ENCODE measurements around the gene AIF1L.

AIF1L gene

GRCh38 chr9:131048820-131049219 is 47.5 kb upstream of the AIF1L start:
- Histone ChIP-seq H4K20me1 (ENCODE audit: insufficient read depth, low read length) (no peaks in the 10 kb centered on the region), H3K9ac (ENCODE audit: low read length) (no peak overlapping the region), H3K4me1 (ENCODE audit: low read length) (no peaks in the 10 kb centered on the region), H3K27ac (ENCODE audit: low read length) (no peak overlapping the region), H3K79me2 (ENCODE audit: low read length) (no peaks in the 10 kb centered on the region), H3K4me2 (ENCODE audit: low read depth, low read length) (no peak overlapping the region), H3K36me3 (replicated peaks; ENCODE audit: insufficient read depth, low read length) (no peaks in the 10 kb centered on the region), H3K27me3 (replicated peaks; ENCODE audit: insufficient read depth, low read length) (peaks cover 55% of the 10 kb centered on the region), H2AFZ (ENCODE audit: low read length) (no peak overlapping the region), H3K9me3 (replicated peaks; ENCODE audit: insufficient read depth, low read length) (no peaks in the 10 kb centered on the region), H3K9me2 (replicated peaks; ENCODE audit: insufficient read depth, low read length) (no peaks in the 10 kb centered on the region), H3F3A (ENCODE audit: insufficient read depth, low read length) (no peaks in the 10 kb centered on the region), H3K4me3 (ENCODE audit: low read length) (no peak overlapping the region)
- no peak for DNase-seq
- TF ChIP-seq EZH2phosphoT487 (IDR thresholded peaks at IDR 0.05; ENCODE audit: low read length), result no peak
- no peak for TF ChIP-seq CTCF (IDR thresholded peaks at IDR 0.05; ENCODE audit: low read length)
- no peak for TF ChIP-seq EZH2 (optimal IDR thresholded peaks at IDR 0.05; ENCODE audit: low read depth, low read length)

GRCh38 chr9:131049829-131050715 is 46.3 kb upstream of the AIF1L start:
- Histone ChIP-seq H3K36me3 (replicated peaks; ENCODE audit: insufficient read depth, low read length) (no peaks in the 10 kb centered on the region), H3K9me2 (replicated peaks; ENCODE audit: insufficient read depth, low read length) (no peaks in the 10 kb centered on the region), H4K20me1 (ENCODE audit: insufficient read depth, low read length) (no peaks in the 10 kb centered on the region), H3K27me3 (replicated peaks; ENCODE audit: insufficient read depth, low read length) (peaks cover 67% of the 10 kb centered on the region), H3K27ac (ENCODE audit: low read length) (no peak overlapping the region), H2AFZ (ENCODE audit: low read length) (no peak overlapping the region), H3F3A (ENCODE audit: insufficient read depth, low read length) (no peaks in the 10 kb centered on the region), H3K9me3 (replicated peaks; ENCODE audit: insufficient read depth, low read length) (no peaks in the 10 kb centered on the region), H3K79me2 (ENCODE audit: low read length) (no peaks in the 10 kb centered on the region), H3K4me3 (ENCODE audit: low read length) (no peak overlapping the region), H3K4me2 (ENCODE audit: low read depth, low read length) (no peak overlapping the region), H3K9ac (ENCODE audit: low read length) (no peak overlapping the region), H3K4me1 (ENCODE audit: low read length) (no peaks in the 10 kb centered on the region)
- TF ChIP-seq EZH2 (optimal IDR thresholded peaks at IDR 0.05; ENCODE audit: low read depth, low read length), result no peak
- no peak for DNase-seq

GRCh38 chr9:131050831-131051230 is 45.5 kb upstream of the AIF1L start:
- no peak overlapping the region for H3K27ac ChIP-seq (ENCODE audit: low read length)
- no peak for TF ChIP-seq EZH2phosphoT487 (IDR thresholded peaks at IDR 0.05; ENCODE audit: low read length)
- no peak for TF ChIP-seq CTCF (IDR thresholded peaks at IDR 0.05; ENCODE audit: low read length)
- no peak for TF ChIP-seq EZH2 (optimal IDR thresholded peaks at IDR 0.05; ENCODE audit: low read depth, low read length)

More at GRCh38 chr9:131050831-131051230, 45.5 kb upstream of the AIF1L start:
- Histone ChIP-seq H3K9me3 (replicated peaks; ENCODE audit: insufficient read depth, low read length) (no peaks in the 10 kb centered on the region), H3K9ac (ENCODE audit: low read length) (no peak overlapping the region), H3K36me3 (replicated peaks; ENCODE audit: insufficient read depth, low read length) (no peaks in the 10 kb centered on the region), H3K9me2 (replicated peaks; ENCODE audit: insufficient read depth, low read length) (no peaks in the 10 kb centered on the region), H4K20me1 (ENCODE audit: insufficient read depth, low read length) (no peaks in the 10 kb centered on the region), H3K4me3 (ENCODE audit: low read length) (no peak overlapping the region), H3F3A (ENCODE audit: insufficient read depth, low read length) (no peaks in the 10 kb centered on the region), H2AFZ (ENCODE audit: low read length) (no peak overlapping the region), H3K27me3 (replicated peaks; ENCODE audit: insufficient read depth, low read length) (peaks cover 74% of the 10 kb centered on the region), H3K4me1 (ENCODE audit: low read length) (no peaks in the 10 kb centered on the region), H3K4me2 (ENCODE audit: low read depth, low read length) (no peak overlapping the region), H3K79me2 (ENCODE audit: low read length) (no peaks in the 10 kb centered on the region)
- DNase-seq, result no peak

Measured in MM.1S (cell line).